Measurements from ENCODE around the gene NUP210L. TPM values are rescaled to one million over a fixed set of nuclear protein-coding genes. Genes with fewer than 3 reads are reported as not detected.

The NUP210L gene
- total and polyA plus RNA-seq, 2 of the 13 experiments (the other 11 are each of a cell fraction or from before 2014, with no cell fraction given), result not detected

GRCh38 chr1:153945795-153946621 is 208.9 kb downstream of the NUP210L start (continued):
- TF ChIP-seq SKIL (CRISPR knock-in tag; IDR thresholded peaks at IDR 0.05; ENCODE audit: borderline replicate concordance) (peak; percentile 69), SP2 (CRISPR knock-in tag; IDR thresholded peaks at IDR 0.05) (no peak; the same call in 1 of the 2 replicates), SYNCRIP (IDR thresholded peaks at IDR 0.05; ENCODE audit: insufficient read depth, low read depth, low read length) (no peak), CTCF (CRISPR knock-in tag; IDR thresholded peaks at IDR 0.05) (peak; percentile 13), ZNF264 (CRISPR knock-in tag; IDR thresholded peaks at IDR 0.05) (no peak), ZNF317 (CRISPR knock-in tag; IDR thresholded peaks at IDR 0.05) (no peak), ZNF790 (CRISPR knock-in tag; IDR thresholded peaks at IDR 0.05; ENCODE audit: borderline replicate concordance) (peak; percentile 67; the same call in 1 of the 2 replicates), RBFOX2 (IDR thresholded peaks at IDR 0.05; ENCODE audit: low read depth, low read length) (peak; percentile 79), ZNF670 (CRISPR knock-in tag; IDR thresholded peaks at IDR 0.05; ENCODE audit: borderline replicate concordance) (no peak), HDAC1 (CRISPR knock-in tag; IDR thresholded peaks at IDR 0.05) (peak; percentile 45; the same call in 1 of the 2 replicates)

Data from HepG2 (cell line).